A673 (cell line): ENCODE results near the gene BCL2. TPM values are rescaled to one million over a fixed set of nuclear protein-coding genes. Genes with fewer than 3 reads are reported as not detected.

Experiments
- BruUV-seq: library from RNA; stranded (reverse); fragments of 400-500 nt; replicated peaks from 2 replicates; lab custom pipeline; 2021; lab: Mats Ljungman, UMichigan
- CTCF ChIA-PET: fragments of 300-600 bp; sonication (Branson Sonifier 250); formaldehyde crosslinking; loops from one replicate; lab custom pipeline; 2022; ENCODE audit warnings: antibody characterized with exemption; lab: Charles Lee
- POLR2A ChIA-PET: fragments of 300-600 bp; sonication (Branson Sonifier 250); formaldehyde crosslinking; loops from one replicate; lab custom pipeline; 2022; ENCODE audit warnings: antibody characterized with exemption; ENCODE audit not compliant: low non-redundant PET; lab: Charles Lee
- DNase-seq: peaks from one replicate; pipeline ENCODE4 v3.0.0-alpha.2; 2015; ENCODE audit warnings: low spot score
- H3K27ac ChIP-seq: fragments of 200-600 bp; sonication (generic); 2 replicates; pipeline ENCODE4 v1.5.1; 2016; ENCODE audit warnings: mixed run types, low read depth, mild to moderate bottlenecking, mixed read lengths, antibody characterized with exemption, low read length; ENCODE audit not compliant: poor library complexity, severe bottlenecking
- H3K27me3 ChIP-seq: fragments of 200-600 bp; sonication (generic); replicated peaks from 2 replicates; pipeline ENCODE4 v1.6.1; 2017; ENCODE audit warnings: mixed run types, low read depth, mild to moderate bottlenecking, mixed read lengths, antibody characterized with exemption, low read length; ENCODE audit not compliant: insufficient read depth, poor library complexity
- H3K36me3 ChIP-seq: fragments of 200-600 bp; sonication (generic); 2 replicates; pipeline ENCODE4 v1.6.1; 2016; ENCODE audit warnings: mixed run types, mild to moderate bottlenecking, mixed read lengths, antibody characterized with exemption, low read length; ENCODE audit not compliant: insufficient read depth, poor library complexity, severe bottlenecking
- H3K4me1 ChIP-seq: fragments of 200-600 bp; sonication (generic); 2 replicates; pipeline ENCODE4 v1.6.1; 2017; ENCODE audit warnings: mixed run types, mild to moderate bottlenecking, mixed read lengths, antibody characterized with exemption, low read length; ENCODE audit not compliant: insufficient read depth, poor library complexity, severe bottlenecking
- H3K4me3 ChIP-seq: fragments of 200-600 bp; sonication (generic); 2 replicates; pipeline ENCODE4 v1.5.1; 2016; ENCODE audit warnings: low read depth, mixed run types, mild to moderate bottlenecking, mixed read lengths, low read length; ENCODE audit not compliant: poor library complexity, severe bottlenecking
- H3K9me3 ChIP-seq: fragments of 200-600 bp; sonication (generic); 2 replicates; pipeline ENCODE4 v1.6.1; 2016; ENCODE audit warnings: mixed run types, low read depth, mild to moderate bottlenecking, mixed read lengths, antibody characterized with exemption, low read length; ENCODE audit not compliant: poor library complexity, severe bottlenecking
- EZH2 ChIP-seq: fragments of 200-600 bp; sonication (generic); IDR thresholded peaks from 2 replicates; pipeline ENCODE4 v1.6.1; 2017; ENCODE audit warnings: borderline replicate concordance, low read depth, mild to moderate bottlenecking, mixed read lengths, antibody characterized with exemption, low read length; ENCODE audit not compliant: poor library complexity, severe bottlenecking
- intact Hi-C: fragments of 100-400 bp; cut with micrococcal nuclease; formaldehyde crosslinking; loops from one replicate; pipeline ENCODE4 v1.10.0; 2022; ENCODE audit not compliant: unreplicated experiment
- total RNA-seq: library from RNA; stranded (reverse); gene quantifications from 2 replicates; pipeline ENCODE4 v1.2.3, GENCODE V29; 2021
- TF ChIP-seq, protein P1 (sequence below): fragments of 300-800, 200-600 bp; sonication (generic); conservative IDR thresholded peaks from 2 replicates; pipeline ENCODE4 v1.5.1; 2017; ENCODE audit warnings: low read depth, mild to moderate bottlenecking, antibody characterized with exemption, low read length, moderate library complexity, mixed read lengths

Gene BCL2
- total RNA-seq, 1 experiment from 2014 or later: 24.9 TPM

DNA sequence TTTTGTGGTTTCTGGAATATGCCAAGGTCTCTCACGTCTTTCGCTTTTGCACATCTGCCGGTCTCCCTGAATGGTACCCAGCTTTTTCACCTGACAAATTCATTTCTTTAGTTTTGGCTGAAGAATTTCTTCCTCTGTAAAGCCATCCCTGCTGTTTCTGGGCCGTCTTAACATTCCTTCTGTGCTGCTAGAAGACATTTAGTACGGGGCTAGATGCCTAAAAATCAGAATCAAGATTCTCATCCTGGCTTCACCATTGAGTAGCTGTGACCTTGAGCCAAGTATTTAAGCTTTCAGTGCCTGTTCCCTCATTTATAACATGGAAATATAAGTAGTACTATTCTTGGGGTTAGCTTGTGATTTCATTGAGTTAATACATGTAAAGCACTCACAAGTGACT, 6.4 kb upstream of the BCL2 start:
- no peaks in the 10 kb centered on the region for H3K9me3 ChIP-seq
- peaks cover 30% of the 10 kb centered on the region for H3K36me3 ChIP-seq
- ChIA-PET CTCF (no interaction called here), POLR2A (no interaction called here)
- no peak overlapping the region for H3K4me3 ChIP-seq
- H3K4me1 ChIP-seq: peaks cover 27% of the 10 kb centered on the region
- BruUV-seq: no TSS peak
- TF ChIP-seq, protein P1, sequence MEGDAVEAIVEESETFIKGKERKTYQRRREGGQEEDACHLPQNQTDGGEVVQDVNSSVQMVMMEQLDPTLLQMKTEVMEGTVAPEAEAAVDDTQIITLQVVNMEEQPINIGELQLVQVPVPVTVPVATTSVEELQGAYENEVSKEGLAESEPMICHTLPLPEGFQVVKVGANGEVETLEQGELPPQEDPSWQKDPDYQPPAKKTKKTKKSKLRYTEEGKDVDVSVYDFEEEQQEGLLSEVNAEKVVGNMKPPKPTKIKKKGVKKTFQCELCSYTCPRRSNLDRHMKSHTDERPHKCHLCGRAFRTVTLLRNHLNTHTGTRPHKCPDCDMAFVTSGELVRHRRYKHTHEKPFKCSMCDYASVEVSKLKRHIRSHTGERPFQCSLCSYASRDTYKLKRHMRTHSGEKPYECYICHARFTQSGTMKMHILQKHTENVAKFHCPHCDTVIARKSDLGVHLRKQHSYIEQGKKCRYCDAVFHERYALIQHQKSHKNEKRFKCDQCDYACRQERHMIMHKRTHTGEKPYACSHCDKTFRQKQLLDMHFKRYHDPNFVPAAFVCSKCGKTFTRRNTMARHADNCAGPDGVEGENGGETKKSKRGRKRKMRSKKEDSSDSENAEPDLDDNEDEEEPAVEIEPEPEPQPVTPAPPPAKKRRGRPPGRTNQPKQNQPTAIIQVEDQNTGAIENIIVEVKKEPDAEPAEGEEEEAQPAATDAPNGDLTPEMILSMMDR: no peak
- no peak for TF ChIP-seq EZH2
- intact Hi-C loops: no loop called here
- H3K27me3 ChIP-seq: no peaks in the 10 kb centered on the region
- peak overlapping the region; percentile 38 for H3K27ac ChIP-seq
- no peak for DNase-seq

DNA sequence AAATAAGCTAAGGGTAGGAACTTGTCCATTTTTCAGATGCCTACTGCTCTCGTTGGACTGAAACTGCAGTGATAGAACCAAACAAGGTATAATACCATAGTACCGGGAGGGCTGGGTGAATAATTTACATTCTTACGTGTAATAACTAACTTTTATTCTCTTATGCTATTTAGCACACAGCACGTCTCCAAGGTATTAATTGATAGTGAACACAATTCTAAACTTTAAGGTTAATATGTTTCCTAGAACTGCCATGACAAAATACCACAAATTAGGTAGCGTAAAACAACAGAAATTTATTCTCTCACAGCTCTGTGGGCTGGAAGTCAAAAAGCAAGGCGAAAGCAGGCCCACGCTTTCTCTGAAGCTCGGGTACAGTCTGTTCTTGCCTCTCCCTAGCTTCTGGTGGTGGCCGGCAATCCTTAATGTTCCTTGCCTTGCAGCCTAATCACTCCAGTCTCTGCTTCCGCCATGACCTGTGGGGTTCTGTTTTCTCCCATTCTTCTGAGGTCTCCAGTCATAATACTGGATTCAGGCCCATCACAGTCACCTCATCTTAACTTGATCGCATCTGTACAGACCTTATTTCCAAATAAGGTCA, 5.6 kb upstream of the BCL2 start:
- DNase-seq: no peak
- CTCF ChIA-PET: no interaction called here
- TF ChIP-seq, protein P1: no peak
- BruUV-seq: no TSS peak
- POLR2A ChIA-PET: no interaction called here
- intact Hi-C loops: no loop called here
- Histone ChIP-seq H3K4me1 (peaks cover 26% of the 10 kb centered on the region), H3K27me3 (no peaks in the 10 kb centered on the region), H3K36me3 (peaks cover 22% of the 10 kb centered on the region), H3K27ac (peak overlapping the region; percentile 57), H3K4me3 (no peak overlapping the region), H3K9me3 (no peaks in the 10 kb centered on the region)

DNA sequence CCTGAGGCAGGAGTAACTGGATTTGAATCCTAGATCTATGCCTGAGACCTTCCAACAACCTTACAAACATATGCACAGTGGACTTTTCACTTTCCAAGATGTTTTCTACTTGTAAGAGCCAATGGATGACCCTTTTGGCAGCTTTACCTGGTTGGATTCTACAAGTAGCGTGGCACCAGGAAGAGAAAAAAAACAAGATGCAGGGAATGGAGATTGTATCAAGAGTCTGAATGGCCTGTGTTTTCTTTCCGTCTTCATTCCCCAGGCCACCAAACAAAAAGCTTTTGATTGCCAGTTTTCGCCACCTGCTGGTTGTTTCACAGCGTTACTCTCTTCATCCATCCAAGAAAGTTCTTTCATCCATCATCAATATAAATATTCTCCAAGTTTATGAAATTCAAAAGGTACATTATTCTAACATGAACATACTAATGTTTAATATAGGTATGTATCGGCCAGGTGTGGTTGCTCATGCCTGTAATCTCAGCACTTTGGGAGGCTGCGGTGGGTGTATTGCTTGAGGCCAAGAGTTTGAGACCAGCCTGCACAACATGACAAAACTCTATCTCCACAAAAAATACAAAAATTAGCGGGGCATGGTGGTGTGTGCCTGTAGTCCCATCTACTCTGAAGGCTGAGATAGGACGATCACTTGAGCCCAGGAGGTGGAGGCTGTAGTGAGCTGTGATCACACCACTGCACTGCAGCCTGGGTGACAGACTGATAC, 3.5 kb upstream of the BCL2 start:
- Histone ChIP-seq H3K36me3 (peaks cover 7% of the 10 kb centered on the region), H3K4me1 (peaks cover 23% of the 10 kb centered on the region), H3K27me3 (no peaks in the 10 kb centered on the region), H3K9me3 (no peaks in the 10 kb centered on the region), H3K4me3 (no peak overlapping the region), H3K27ac (peak overlapping the region; percentile 62)
- ChIA-PET CTCF (interaction anchor here (0.6 to 1.9 kb wide), 6 partner anchors 43 to 307 kb away, joined by 3 to 15 read pairs (median 4); no protein-coding TSS in a partner anchor), POLR2A (no interaction called here)
- DNase-seq: peak; percentile 85
- intact Hi-C loops: loop anchor here (2.0 to 5.0 kb wide), 3 partner anchors 114 to 306 kb away; no protein-coding TSS in a partner anchor
- TF ChIP-seq, protein P1: peak; percentile 86
- no peak for TF ChIP-seq EZH2
- BruUV-seq: no TSS peak
